GM19438 (cell line): ENCODE measurements around the gene CORT.
"Not testable (repeated sequence)": the region's sequence is repeated elsewhere in the genome, so short reads cannot be mapped to it uniquely, and the experiment has no call there.

Experiments used
- ATAC-seq: cut with Tn5 transposase; IDR thresholded peaks from one replicate; pipeline ENCODE4 v1.9.1; 2021; ENCODE audit warnings: low read depth; ENCODE audit not compliant: unreplicated experiment

Gene CORT, protein sequence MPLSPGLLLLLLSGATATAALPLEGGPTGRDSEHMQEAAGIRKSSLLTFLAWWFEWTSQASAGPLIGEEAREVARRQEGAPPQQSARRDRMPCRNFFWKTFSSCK

DNA sequence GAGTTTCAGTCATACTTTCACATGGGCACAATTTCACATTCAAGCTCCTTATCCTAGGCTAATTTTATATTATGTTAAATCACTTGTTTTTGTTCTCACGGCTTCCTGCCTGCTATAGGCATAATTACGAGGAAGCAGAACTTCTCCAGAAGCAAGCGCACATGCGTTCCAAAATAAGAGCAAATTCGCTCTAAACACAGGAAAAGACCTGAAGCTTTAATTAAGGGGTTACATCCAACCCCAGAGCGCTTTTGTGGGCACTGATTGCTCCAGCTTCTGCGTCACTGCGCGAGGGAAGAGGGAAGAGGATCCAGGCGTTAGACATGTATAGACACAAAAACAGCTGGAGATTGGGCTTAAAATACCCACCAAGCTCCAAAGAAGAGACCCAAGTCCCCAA, at the start of gene CORT:
TSS of gene CORT (plus strand) at position 281 of the 400 bp plus-strand sequence. CDS start 193 bp downstream, outside the sequence.
- no peak for ATAC-seq

DNA sequence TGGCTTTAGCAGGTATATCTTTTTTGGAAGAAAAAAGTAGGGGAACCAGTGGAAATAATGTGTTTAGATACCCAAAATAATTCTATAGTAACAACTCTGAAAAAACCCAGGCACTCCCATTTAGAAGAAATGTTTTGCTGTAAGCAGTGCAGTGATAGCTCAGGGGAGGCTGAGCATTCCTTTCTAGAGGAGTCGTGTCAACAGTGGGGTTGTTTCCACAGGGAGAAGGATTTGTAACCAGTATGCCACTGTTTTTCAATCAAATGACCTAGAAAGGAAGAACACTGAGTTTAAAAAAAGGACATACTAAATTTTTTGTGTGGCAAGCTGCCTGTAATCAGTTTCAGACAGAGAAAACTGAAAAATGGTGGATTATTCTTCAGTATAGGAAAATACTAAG, 48.5 kb upstream of the CORT start:
- no peak for ATAC-seq

DNA sequence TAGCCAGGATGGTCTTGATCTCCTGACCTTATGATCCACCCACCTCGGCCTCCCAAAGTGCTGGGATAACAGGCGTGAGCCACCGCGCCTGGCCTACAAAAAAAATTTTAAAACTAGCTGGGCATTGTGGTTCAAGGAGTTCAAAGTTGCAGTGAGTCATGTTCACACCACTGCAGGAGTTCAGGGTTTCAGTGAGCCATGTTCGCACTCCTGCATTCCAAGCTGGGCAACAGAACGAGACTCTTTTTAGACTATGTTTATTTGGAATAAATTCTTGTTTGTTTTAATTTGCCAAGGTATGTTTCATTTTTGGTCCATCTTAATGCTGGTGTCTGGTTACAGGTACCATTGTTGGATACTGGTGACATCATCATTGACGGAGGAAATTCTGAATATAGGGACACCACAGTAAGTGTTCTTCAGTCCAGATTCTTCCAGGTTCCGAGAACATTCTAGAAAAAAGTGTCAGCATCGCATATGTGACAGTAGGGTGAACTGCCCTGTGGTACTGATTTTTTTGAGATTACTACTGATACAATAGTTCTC, 47.0 kb upstream of the CORT start:
- ATAC-seq, result no peak

DNA sequence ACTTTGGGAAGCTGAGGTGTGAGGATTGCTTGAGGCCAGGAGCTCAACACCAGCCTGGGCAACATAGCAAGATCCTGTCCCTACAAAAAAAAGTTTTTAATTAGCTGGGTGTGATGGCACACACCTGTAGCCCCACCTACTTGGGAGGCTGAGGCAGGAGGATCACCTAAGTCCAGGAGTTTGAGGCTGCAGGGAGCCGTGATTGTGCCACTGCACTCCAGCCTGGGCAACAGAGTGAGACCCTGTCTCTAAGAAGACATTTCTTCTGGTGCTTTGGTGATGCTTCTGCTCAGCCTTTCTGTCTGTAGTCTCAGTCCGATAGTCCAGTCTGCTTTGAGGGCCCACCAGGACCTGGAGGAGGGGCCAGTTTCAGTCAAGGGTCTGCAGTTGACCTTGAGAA, 42.6 kb upstream of the CORT start:
- ATAC-seq, result no peak

DNA sequence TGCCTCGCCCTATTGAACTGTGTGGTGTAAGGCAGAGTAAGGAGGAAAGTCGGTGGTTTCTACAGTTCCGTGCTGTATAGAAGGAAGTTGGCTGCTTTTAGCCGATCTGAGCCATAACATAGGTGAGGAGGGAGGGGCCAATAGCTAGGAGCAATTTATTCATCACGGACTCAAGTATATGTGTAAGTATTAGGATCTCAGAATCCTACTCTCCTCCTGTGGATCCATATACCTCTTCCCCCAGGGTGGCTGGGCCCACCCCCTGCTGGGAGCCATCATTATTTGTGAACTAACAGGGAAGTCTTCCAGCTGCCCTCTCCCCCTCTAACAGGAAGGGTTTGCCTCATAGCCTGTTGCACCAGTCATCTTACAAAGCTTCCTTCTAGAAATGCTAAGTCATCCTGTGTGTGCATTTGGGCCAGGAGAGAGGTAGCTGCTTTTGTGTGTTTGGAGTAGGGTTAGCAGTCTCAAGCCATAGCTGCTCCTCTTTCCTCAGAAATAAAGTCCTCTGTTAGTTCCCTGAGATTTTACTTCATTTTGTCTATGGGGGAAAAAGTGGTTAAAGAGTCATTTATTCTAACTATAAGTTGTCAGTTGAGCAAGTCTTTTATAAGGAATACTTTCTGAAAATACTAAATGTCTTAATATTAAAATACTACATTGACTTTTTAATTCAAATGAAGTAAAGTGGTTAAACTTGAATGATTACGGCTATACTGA, 34.5 kb upstream of the CORT start:
- no peak for ATAC-seq

DNA sequence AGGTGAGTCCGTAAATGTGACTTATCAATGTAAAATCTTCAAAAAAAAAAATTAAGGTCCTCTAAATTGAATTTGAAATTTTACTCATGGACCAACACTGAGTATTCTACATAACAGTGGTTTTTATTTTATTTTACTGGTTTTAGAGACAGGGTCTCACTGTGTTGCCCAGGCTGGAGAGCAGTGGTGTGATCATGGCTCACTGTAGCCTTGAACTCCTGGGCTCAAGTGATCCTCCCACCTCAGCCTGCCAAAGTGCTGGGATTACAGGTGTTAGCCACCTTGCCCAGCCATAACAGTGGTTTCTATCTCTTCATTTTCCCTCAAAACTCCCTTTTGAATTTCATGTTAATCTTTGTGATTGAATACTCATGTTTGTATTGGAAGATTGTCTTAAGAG, 33.9 kb upstream of the CORT start:
- ATAC-seq, result not testable (repeated sequence)

DNA sequence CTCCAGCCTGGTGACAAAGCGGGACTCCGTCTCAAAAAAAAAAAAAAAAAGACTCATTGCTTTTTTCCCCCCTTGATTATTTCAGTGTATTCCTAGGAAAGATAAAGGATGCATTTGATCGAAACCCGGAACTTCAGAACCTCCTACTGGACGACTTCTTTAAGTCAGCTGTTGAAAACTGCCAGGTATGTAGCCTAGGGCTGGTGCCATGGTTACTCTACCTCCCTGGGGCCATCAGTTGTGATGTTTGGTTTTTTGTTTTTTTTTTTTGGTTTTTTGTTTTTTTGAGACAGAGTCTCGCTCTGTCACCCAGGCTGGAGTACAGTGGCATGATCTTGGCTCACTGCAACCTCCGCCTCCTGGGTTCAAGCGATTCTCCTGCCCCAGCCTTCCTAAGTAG, 31.1 kb upstream of the CORT start:
- not testable (repeated sequence) for ATAC-seq

DNA sequence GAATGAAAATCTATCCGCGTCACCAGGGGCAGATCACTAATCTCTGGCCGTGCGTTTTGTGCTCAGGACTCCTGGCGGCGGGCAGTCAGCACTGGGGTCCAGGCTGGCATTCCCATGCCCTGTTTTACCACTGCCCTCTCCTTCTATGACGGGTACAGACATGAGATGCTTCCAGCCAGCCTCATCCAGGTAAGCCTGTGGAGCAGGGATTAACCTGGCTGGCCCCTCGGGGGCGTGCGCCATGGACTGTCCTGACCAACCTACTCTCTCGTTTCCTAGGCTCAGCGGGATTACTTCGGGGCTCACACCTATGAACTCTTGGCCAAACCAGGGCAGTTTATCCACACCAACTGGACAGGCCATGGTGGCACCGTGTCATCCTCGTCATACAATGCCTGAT, 30.5 kb upstream of the CORT start:
- ATAC-seq, result no peak

DNA sequence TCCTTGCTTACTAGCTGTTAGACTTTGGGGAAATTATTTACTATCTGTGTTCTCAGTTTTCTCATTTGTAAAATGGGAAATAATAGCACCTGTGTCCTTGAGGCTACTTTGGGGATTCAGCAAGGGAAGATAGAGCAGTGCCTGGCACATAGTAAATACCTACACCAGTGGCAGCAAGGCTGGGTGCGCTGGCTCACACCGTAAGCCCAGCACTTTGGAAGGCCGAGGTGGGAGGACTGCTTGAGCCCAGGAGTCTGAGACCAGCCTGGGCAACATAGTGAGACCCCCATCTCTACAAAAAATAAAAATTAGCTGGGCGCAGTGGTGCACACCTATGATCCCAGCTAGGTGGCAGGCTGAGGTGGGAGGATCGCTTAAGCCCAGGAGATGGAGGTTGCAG, 28.2 kb upstream of the CORT start:
- no peak for ATAC-seq

DNA sequence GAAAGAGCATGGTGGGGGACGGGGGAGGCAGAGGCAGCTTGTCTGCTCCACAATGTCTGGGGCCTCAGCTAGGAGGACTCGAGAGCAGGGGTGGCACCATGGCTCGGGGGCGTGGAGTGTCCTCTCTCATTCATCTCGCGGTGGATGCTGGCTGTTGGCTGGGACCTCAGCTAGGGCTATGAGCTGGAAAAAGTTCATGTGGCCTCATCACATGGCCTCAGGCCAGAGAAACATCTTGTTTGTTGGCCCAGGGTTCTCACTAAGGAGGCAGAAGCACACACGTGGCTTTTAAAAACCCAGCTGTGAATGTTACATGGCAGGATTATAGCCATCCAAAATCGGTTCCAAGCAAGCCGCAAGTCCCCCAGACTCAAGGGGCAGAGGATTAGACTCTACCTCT, 25.8 kb upstream of the CORT start:
- no peak for ATAC-seq

DNA sequence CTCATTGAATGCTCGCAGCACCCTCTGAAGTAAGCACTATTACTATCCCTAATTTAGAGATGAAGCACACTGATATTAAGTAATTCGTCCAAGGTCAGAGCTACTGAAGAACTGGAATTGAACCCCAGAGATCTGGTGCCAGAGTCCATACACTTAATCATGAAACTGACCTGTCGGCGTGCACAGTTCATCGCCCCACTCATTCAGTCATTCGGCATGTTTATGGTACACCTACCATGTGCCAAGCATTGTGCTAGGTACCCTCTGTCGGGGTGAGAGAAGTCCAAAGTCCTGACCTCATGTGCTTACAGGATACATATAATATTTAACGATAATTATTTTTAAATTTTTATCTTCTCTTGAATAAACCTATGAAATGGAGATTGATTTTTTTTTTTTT, 25.2 kb upstream of the CORT start:
- no peak for ATAC-seq

DNA sequence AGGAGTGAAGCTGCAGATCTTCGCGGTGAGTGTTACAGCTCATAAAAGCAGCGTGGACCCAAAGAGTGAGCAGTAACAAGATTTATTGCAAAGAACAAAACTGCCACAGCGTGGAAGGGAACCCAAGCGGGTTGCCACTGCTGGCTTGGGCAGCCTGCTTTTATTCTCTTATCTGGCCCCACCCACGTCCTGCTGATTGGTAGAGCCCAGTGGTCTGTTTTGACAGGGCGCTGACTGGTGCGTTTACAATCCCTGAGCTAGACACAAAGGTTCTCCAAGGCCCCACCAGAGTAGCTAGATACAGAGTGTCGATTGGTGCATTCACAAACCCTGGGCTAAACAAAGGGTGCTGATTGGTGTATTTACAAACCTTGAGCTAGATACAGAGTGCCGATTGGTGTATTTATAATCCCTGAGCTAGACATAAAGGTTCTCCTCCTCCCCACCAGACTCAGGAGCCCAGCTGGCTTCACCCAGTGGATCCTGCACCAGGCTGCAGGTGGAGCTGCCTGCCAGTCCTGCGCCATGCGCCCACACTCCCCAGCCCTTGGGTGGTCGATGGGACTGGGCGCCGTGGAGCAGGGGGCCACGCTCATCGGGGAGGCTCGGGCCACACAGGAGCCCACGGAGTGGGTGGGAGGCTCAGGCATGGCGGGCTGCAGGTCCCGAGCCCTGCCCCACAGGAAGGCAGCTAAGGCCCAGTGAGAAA, 23.9 kb upstream of the CORT start:
- not testable (repeated sequence) for ATAC-seq

DNA sequence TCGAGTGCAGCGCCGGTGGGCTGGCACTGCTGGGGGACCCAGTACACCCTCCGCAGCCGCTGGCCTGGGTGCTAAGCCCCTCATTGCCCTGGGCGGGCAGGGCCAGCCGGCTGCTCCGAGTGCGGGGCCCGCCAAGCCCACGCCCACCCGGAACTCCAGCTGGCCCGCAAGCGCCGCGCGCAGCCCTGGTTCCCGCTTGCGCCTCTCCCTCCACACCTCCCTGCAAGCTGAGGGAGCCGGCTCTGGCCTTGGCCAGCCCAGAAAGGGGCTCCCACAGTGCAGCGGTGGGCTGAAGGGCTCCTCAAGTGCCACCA, 23.3 kb upstream of the CORT start:
- ATAC-seq, result not testable (repeated sequence)

DNA sequence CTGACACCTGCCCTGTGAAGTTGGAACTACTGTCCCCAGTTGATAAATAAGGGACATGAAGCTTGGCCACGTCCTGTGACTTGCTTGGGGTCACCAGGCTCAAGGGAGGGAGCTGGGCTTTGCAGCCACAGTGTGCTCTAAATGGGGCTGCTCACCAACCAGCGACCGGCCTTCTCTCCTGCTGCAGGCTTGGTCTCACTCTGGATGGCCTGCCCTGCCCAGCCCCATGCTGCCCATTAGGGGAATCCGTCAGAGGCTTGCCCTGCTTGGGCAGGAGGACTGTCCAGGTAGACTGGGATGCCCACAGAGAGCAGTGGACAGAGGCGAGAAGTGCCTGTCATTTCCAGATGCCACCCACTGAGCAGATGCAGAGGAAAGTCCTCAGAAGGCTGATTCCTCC, 20.8 kb upstream of the CORT start:
- no peak for ATAC-seq

DNA sequence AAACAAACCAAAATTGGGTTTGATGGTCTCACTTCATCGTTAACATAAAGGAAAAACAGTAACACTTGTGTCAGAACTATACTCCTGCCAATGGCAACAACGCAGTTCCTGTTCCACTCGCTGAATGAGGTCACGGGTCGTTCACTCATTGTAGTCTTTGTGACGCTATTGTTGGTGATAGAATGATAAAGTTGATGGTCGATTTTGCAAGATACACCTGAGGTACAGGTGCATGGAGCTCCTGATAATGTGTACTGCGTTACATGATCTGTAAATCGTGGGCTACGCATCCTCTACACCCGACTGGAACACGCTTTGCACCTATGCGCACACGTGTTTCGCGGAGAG, 20.0 kb upstream of the CORT start:
- peak; percentile 29 for ATAC-seq

DNA sequence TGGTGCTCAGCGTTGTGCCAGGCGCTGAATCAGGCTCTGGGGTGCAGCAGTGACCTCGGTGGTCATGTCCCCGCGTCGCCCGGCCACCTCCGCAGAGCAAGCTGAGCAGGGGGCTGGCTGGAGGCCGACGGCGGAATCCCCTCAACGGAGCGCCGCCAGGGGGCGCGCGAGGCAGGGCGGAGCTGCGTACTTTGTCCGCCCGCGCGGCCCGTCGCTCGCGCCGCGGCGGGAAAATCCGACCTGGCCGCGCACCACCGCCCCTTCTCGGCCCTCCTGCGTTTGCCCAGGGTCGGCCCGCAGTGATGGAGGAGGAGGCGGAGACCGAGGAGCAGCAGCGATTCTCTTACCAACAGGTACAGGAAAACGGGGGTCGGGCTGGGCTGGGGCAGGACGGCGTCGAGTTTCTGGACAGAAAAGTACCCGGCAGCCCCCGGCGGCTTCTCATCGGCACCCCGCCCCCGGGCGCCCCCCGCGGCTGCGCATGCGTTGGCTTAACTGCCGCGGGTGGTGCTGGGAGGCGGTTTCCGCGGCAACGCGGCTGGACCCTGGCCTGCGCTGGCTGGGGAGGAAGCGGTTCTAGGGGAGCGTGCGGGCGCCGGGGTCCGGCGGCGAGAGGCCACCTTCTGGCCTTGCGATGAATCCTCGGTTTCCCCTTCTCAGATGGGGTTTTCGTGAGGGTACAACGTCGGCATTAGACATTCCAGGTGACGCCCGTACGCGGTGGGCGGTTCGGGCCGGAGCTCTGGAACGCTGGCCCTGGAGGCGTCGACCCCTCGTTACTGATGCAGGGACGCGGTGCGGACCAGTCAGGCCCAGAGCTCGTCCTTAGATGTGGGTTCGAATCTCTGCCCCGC, 19.4 kb upstream of the CORT start, which contains the start of gene CENPS:
TSS of gene CENPS (plus strand) at position 218 of the 854 bp plus-strand sequence. CDS start at position 303, 85 bp downstream.
- ATAC-seq, result peak; percentile 62

DNA sequence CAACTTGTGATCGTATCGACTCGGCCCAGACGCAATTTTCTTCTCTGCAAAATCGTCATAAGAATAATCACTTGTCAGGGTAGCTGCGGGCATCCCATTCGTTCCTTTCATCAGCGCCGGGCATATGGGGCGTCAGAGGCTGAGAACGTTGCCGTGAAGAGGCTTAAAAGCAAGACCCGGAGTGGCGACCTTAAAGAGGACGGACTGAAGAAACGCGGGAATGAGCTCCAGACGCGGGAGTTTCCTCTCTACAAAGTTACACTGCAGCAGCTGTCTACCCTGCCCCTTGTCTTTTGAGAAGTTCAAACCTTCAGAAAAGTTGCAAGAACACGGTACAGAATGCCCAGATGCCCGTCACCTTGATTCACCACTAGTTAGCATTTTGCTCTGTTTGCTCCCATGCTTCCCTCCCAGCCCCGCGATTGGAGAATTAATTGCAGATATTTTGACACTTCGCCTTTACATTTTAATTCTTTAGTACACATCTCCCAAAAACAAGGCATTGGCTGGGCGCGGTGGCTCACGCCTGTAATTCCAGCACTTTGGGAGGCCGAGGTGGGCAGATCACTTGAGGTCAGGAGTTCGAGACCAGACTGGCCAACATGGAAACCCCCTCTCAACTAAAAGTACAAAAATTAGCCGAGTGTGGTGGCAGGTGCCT, 18.6 kb upstream of the CORT start:
- no peak for ATAC-seq

DNA sequence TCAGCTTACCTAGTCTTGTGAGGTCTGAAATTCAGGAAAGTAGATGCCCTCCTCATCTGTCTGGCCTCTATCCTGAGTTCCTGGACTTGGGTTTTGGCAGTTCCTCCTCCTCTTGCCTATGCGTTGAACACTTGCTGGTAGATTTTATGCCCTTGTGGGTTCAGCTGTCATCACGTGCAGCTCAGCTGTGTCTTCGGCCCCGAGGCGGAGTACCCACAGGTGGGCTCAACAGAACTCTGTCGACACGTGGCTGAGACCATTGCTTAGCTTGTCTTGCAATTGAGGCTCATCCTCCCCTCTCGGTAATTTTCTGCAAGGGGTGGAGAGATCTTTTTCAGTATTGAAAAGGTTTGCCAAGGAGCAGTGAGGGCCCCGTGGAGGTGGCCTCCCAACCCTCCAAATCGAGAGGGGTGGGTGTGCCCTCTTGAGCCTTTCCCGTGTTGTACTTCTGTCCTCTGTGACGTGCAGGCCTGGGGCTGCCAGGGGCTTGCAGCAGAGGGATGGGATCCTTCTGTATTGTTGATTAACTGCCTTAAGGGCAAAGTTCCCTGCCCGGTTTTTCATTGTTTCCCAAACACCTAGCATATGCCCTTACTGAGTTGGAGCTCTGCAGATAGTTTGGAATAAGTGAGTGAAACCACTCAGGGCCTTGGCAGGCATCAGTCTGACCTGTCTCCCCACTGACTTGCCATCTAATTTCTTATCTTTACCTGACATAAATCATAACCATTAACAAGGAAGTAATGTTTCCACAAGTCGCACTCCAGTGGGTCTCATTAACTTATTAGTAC, 16.7 kb upstream of the CORT start:
- no peak for ATAC-seq

DNA sequence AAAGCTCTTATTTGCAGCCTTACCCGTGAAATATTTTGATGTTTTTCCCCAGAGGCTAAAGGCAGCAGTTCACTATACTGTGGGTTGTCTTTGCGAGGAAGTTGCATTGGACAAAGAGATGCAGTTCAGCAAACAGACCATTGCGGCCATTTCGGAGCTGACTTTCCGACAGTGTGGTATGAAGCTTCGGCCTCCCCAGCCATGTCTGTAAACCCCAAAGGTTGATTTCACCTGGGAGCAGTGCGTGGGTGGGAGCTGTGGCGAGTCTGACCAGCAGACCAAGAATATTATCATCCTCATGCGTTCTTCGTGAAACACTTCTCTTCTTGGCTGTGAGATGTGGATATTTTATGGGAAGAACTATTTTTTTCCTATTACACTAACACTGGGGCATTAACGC, 16.0 kb upstream of the CORT start:
- ATAC-seq, result no peak

DNA sequence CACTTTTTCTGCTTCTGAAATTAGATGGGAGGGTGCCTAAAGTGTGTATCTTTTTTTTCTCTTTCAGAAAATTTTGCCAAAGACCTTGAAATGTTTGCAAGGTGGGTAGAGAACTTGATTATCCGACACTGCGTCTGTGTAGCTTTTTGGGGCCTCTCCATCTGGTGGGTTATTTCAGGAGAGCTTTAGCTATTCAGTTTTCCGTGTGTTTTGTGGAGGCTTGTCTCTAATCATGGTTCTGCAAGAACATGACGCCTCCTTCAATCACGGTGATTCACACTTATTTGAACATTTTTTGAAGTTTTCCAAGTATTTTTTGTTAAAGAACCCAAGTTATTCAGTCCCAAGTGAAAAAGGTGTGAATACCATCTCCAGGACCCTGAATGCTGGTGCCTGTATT, 15.2 kb upstream of the CORT start:
- no peak for ATAC-seq
